Stimulated activated naive CD8-positive, alpha-beta T cell treated with anti-CD3 and anti-CD28 coated beads, Interleukin-15, Interleukin-2, amounts not matched to agents 100 ng/mL and 50 ng/mL, for 24 hours (primary cell): ENCODE measurements around the gene CDH13.

Experiments used
- H3K27ac Mint-ChIP-seq: one replicate; pipeline ENCODE4 v1.8.0; 2021; ENCODE audit warnings: mild to moderate bottlenecking, mixed read lengths
- H3K27me3 Mint-ChIP-seq: one replicate; pipeline ENCODE4 v1.8.0; 2021; ENCODE audit warnings: mixed read lengths
- H3K36me3 Mint-ChIP-seq: one replicate; pipeline ENCODE4 v1.8.0; 2021; ENCODE audit warnings: low read depth, mixed read lengths
- H3K4me1 Mint-ChIP-seq: one replicate; pipeline ENCODE4 v1.8.0; 2021; ENCODE audit warnings: low read depth, mixed read lengths
- H3K4me3 Mint-ChIP-seq: one replicate; pipeline ENCODE4 v1.8.0; 2021; ENCODE audit warnings: mild to moderate bottlenecking, mixed read lengths
- H3K9me3 Mint-ChIP-seq: one replicate; pipeline ENCODE4 v1.8.0; 2021; ENCODE audit warnings: mixed read lengths

The CDH13 gene

GRCh38 chr16:83397601-83398291 lies 771.0 kb downstream of the CDH13 start:
- no peaks in the 10 kb centered on the region for H3K4me1 Mint-ChIP-seq
- H3K27ac Mint-ChIP-seq = no peak overlapping the region
- H3K36me3 Mint-ChIP-seq = no peaks in the 10 kb centered on the region
- no peaks in the 10 kb centered on the region for H3K27me3 Mint-ChIP-seq
- H3K4me3 Mint-ChIP-seq = no peak overlapping the region
- peaks cover 17% of the 10 kb centered on the region for H3K9me3 Mint-ChIP-seq

DNA sequence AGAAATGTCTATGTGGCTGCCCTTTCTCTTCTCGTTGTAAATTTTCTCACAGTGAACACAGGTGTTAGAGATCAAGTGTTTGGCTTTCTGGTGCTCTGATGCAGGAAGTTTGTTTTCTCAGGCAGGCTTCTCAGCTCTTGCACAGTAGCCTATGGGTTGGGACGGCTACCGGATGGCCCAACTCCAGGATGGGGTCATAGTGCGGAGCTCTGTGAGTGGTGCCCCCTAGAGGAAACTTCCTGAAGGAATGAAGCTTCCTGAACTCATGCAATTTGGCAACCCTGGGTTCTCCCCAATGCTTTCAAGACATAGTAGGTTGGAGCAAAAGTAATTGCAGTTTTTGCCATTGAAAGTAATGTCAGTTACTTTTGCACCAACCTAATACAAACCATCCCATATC lies 773.5 kb downstream of the CDH13 start:
- Mint-ChIP-seq H3K27me3 (no peaks in the 10 kb centered on the region), H3K27ac (no peak overlapping the region), H3K9me3 (peaks cover 9% of the 10 kb centered on the region), H3K4me3 (no peak overlapping the region), H3K36me3 (no peaks in the 10 kb centered on the region), H3K4me1 (no peaks in the 10 kb centered on the region)

DNA sequence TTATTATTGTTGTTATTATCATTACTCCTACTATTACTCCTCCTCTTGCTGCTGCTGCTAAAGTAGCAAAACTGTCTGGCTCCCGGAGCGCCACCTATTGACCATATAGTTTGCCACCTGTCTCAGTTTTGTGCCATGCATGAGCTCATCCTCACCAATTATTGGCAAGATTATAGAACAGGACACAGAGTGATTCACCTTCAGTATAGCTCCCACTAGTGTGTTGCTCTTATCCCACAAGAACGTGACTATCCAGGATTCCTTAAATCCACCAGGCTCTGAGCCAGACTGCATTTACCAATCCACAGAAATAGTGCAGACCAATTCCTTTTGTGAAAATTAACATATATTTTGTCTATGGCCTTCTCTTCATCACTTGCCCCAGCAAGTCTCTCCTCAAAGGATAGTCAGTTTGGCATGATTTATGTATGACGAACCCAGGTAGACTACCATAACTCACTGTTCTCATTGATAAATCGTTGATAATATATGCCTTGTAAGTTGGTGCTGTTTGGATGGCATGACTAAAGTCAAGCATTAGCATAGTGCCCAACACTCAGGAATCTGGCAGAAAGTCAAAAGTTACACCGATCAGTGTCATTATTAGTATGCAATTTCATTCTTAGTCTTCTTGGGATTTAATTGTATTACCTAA lies 775.5 kb downstream of the CDH13 start:
- no peaks in the 10 kb centered on the region for H3K4me1 Mint-ChIP-seq

DNA sequence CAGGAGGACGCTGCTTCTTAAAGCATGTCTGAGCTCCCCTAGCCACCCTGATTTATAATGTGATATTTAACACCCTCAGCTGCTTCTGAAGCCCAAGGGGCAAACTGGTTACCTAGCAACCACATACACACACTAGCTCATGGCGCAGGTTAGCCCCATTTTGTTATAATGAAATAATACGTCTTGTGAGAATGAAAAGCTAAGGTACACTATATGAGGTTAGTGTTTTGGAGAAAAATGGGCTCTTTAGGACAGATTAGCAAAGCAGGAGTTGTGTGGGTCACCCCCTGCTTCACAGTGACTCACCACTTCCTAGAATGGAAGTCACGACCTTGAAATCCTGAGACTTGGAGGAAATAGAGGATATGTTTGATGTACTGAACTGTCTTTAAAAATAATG lies 776.2 kb downstream of the CDH13 start:
- no peaks in the 10 kb centered on the region for H3K36me3 Mint-ChIP-seq
- no peak overlapping the region for H3K27ac Mint-ChIP-seq
- H3K4me3 Mint-ChIP-seq = no peak overlapping the region
- peaks cover 9% of the 10 kb centered on the region for H3K9me3 Mint-ChIP-seq
- H3K4me1 Mint-ChIP-seq = no peaks in the 10 kb centered on the region
- H3K27me3 Mint-ChIP-seq = no peaks in the 10 kb centered on the region

More for the DNA sequence above, 775.5 kb downstream of the CDH13 start:
- no peaks in the 10 kb centered on the region for H3K27me3 Mint-ChIP-seq
- no peak overlapping the region for H3K27ac Mint-ChIP-seq
- H3K4me3 Mint-ChIP-seq = no peak overlapping the region
- H3K36me3 Mint-ChIP-seq = no peaks in the 10 kb centered on the region
- peaks cover 9% of the 10 kb centered on the region for H3K9me3 Mint-ChIP-seq

- H3K9me3 Mint-ChIP-seq = peaks cover 9% of the 10 kb centered on the region
- H3K27ac Mint-ChIP-seq = no peak overlapping the region
- no peaks in the 10 kb centered on the region for H3K27me3 Mint-ChIP-seq
- H3K36me3 Mint-ChIP-seq = no peaks in the 10 kb centered on the region
- H3K4me3 Mint-ChIP-seq = no peak overlapping the region
- H3K4me1 Mint-ChIP-seq = no peaks in the 10 kb centered on the region
Measured at GRCh38 chr16:83403761-83404160, 777.0 kb downstream of the CDH13 start.

DNA sequence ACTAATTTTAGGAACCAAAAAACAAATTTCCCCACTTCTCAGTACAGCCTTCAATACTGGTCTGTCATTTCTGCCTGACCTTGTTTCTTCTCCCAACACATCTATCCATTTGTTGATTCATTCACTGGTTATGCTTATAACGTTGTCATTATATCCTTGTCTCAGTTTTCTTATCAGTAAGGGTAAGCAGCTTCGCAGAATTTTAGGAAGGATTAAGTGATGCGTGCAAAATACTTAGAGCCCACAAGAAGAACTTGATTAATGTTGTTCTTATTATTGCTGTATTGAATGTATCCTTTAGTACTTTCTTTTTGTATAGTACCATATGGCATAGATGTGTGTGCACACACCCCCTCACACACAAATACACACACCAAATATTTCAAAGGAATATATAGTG lies 777.5 kb downstream of the CDH13 start:
- Mint-ChIP-seq H3K27ac (no peak overlapping the region), H3K27me3 (no peaks in the 10 kb centered on the region), H3K36me3 (no peaks in the 10 kb centered on the region), H3K4me1 (no peaks in the 10 kb centered on the region), H3K9me3 (peaks cover 9% of the 10 kb centered on the region), H3K4me3 (no peak overlapping the region)

- Mint-ChIP-seq H3K27ac (no peak overlapping the region), H3K36me3 (no peaks in the 10 kb centered on the region), H3K9me3 (peaks cover 6% of the 10 kb centered on the region), H3K27me3 (no peaks in the 10 kb centered on the region), H3K4me1 (no peaks in the 10 kb centered on the region), H3K4me3 (no peak overlapping the region)
Measured at GRCh38 chr16:83407928-83408327, 781.2 kb downstream of the CDH13 start.

DNA sequence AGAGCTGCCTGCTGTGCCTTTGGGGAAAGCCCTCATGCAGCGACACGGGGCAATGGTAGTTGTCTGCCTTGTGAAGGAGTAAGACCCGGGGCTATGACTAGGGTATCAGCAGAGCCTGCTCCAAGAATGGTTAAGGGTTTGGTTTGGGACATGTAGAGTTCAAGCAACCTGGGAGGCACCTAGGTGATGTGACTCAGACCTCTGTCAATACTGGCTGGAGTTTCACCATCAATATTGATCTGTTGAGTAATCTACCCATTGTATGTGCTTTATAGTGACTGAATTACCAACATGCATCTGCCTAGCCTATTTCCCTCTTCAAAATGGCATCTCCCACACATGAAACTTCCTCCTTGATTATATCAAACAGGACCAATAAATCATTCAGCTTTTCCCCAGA lies 782.6 kb downstream of the CDH13 start:
- H3K36me3 Mint-ChIP-seq = no peaks in the 10 kb centered on the region
- H3K27ac Mint-ChIP-seq = no peak overlapping the region
- H3K27me3 Mint-ChIP-seq = no peaks in the 10 kb centered on the region
- H3K4me1 Mint-ChIP-seq = no peaks in the 10 kb centered on the region
- no peak overlapping the region for H3K4me3 Mint-ChIP-seq
- peaks cover 6% of the 10 kb centered on the region for H3K9me3 Mint-ChIP-seq

DNA sequence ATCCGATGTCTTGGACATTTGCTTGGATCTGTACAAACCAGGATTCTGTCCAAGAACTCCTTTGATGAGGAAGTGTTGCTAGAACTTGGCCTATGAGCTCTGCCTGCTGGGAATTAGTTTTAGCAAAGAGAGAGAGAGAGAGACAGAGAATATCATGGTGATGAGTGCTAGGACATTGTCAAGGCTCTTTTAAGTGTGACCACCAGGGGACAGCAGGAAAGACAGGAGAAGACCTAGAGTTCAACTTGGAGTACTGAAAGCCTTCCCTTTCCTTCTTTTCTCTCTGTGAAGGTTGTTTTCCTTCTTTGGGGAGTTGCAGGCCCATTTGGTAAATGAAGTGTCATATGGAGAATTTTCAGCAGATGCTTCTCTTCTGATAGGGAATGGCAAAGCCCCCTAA lies 791.8 kb downstream of the CDH13 start:
- no peaks in the 10 kb centered on the region for H3K36me3 Mint-ChIP-seq
- no peak overlapping the region for H3K4me3 Mint-ChIP-seq
- H3K27me3 Mint-ChIP-seq = no peaks in the 10 kb centered on the region
- no peak overlapping the region for H3K27ac Mint-ChIP-seq
- H3K9me3 Mint-ChIP-seq = peaks cover 4% of the 10 kb centered on the region
- no peaks in the 10 kb centered on the region for H3K4me1 Mint-ChIP-seq

DNA sequence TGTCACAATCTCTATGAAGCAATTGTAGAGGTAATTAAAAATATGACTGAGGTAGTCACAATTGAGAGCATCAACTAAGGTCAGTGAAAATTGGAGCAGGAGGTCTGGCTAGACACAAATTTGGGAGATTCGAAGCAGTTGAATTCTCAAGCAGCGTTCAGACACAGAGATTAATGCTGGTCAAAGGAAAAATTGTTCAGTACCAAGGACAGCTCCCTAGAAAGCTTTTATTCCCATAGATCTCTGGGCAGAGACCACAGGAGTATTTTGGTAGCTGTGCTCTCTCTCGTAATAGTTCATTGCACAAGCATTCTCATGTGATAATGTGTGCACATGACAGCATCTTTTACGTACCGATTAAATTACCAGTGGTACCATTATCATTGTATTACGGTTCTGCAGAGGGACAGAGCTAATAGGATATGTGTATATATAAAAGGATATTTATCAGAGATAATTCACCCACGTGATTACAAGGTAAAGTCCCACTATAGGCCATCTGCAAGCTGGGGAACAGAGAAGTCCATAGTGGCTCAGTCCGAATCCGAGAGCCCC lies 793.5 kb downstream of the CDH13 start:
- Mint-ChIP-seq H3K4me3 (no peak overlapping the region), H3K9me3 (peaks cover 4% of the 10 kb centered on the region), H3K36me3 (no peaks in the 10 kb centered on the region), H3K27me3 (no peaks in the 10 kb centered on the region), H3K27ac (no peak overlapping the region), H3K4me1 (no peaks in the 10 kb centered on the region)

DNA sequence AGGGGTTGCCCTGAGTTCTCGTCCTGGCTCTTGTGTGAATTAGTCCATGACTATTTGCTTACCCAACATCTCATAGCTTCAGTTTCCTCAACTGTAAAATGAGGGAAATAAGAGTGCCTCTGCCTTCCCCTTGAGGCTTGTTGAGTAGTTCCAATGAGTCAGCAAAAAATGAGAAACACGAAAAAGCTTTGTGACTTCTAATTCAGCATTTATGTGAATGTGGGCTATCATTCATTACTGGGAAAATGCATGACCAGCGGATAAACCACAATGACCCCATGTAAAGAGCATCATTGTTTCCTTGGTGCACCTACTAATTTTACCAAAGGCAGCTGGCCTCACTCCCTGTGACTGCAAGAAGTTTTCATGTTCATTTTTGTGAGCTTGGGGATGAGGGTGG lies 806.4 kb downstream of the CDH13 start:
- H3K4me3 Mint-ChIP-seq = no peak overlapping the region
- no peaks in the 10 kb centered on the region for H3K4me1 Mint-ChIP-seq
- peaks cover 4% of the 10 kb centered on the region for H3K27me3 Mint-ChIP-seq
- no peaks in the 10 kb centered on the region for H3K9me3 Mint-ChIP-seq
- H3K36me3 Mint-ChIP-seq = no peaks in the 10 kb centered on the region
- no peak overlapping the region for H3K27ac Mint-ChIP-seq

DNA sequence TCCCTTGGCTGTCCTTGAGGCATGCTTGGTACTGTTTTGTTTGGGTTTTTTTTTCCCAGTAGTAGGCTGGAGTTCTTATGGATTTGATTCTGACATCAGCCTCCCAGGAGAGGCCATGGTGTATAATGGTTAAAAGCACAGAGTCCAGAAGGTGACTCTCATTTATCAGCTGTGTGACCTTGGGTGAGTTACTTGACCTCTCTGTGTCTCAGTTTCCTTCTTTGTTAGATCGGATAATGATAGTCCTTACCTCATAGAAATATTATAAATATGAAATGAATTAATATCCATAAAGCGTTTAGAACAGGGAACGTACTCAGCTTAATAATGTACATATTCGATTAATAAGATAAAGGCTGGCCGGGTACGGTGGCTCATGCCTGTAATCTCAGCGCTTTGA lies 810.3 kb downstream of the CDH13 start:
- Mint-ChIP-seq H3K4me1 (no peaks in the 10 kb centered on the region), H3K36me3 (no peaks in the 10 kb centered on the region), H3K27ac (no peak overlapping the region), H3K4me3 (no peak overlapping the region), H3K27me3 (peaks cover 4% of the 10 kb centered on the region), H3K9me3 (no peaks in the 10 kb centered on the region)

GRCh38 chr16:83438326-83438725 lies 811.6 kb downstream of the CDH13 start:
- no peaks in the 10 kb centered on the region for H3K9me3 Mint-ChIP-seq
- no peaks in the 10 kb centered on the region for H3K36me3 Mint-ChIP-seq
- peaks cover 4% of the 10 kb centered on the region for H3K27me3 Mint-ChIP-seq

DNA sequence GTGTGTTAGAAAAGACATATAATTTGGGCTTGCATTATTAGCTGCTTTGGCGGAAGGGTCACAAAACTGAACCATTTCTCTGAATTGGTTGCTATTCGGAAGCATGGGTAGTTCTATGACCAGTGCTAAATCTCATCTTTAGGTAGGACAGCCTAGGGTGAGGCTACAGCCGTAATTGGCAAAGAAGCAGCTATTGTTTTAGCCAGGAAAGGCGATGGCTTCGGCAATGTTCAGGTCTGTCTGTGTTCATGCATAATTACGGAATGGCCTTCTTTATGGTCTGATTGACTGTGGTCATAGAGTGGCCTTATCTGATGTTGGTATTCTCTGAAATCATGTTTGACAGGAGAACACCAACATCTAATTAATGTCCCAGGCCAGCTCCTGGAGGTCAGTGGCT lies 812.6 kb downstream of the CDH13 start:
- H3K9me3 Mint-ChIP-seq = no peaks in the 10 kb centered on the region
- peaks cover 4% of the 10 kb centered on the region for H3K27me3 Mint-ChIP-seq
- no peak overlapping the region for H3K27ac Mint-ChIP-seq
- no peaks in the 10 kb centered on the region for H3K4me1 Mint-ChIP-seq
- no peak overlapping the region for H3K4me3 Mint-ChIP-seq
- no peaks in the 10 kb centered on the region for H3K36me3 Mint-ChIP-seq

More at GRCh38 chr16:83438326-83438725, 811.6 kb downstream of the CDH13 start:
- Mint-ChIP-seq H3K4me3 (no peak overlapping the region), H3K27ac (no peak overlapping the region), H3K4me1 (no peaks in the 10 kb centered on the region)

DNA sequence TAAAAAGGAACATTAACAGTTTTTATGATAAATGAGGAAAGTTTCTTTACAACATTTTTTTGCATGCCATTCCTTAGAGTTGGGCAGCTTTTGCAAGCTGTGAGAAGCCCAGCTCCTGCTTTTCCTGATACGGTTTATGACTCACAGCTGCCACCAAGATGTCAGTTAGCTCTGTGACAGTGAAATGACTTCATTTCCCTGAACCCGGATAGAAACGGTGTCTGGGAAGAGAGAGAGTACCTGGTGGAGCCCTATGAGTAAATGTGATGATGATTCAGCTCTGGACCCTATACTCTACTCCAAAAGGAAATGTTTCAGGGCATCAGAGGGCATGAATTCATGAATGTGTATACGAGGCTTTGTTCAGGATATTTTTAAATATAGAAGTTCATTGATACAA lies 814.7 kb downstream of the CDH13 start:
- no peak overlapping the region for H3K27ac Mint-ChIP-seq
- no peaks in the 10 kb centered on the region for H3K36me3 Mint-ChIP-seq
- H3K4me1 Mint-ChIP-seq = no peaks in the 10 kb centered on the region
- peaks cover 7% of the 10 kb centered on the region for H3K27me3 Mint-ChIP-seq
- H3K9me3 Mint-ChIP-seq = no peaks in the 10 kb centered on the region
- H3K4me3 Mint-ChIP-seq = no peak overlapping the region

DNA sequence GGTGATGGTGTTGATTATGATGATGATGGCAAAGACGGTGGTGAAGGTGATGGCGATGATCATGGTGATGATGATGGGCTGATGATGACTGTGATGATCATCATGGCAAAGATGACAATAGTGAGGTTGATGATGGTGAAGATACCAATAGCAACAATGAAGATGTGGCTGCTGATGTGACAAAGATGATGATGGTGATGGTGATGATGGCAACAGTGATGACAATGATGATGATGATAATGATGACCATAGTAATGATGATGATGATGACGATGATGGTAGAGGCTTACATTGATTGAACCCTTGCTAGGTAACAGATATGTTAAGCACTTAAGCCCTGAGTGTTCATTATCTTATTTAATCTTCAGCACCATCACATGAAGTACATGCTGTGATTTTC lies 817.2 kb downstream of the CDH13 start:
- Mint-ChIP-seq H3K27ac (no peak overlapping the region), H3K4me1 (no peaks in the 10 kb centered on the region), H3K4me3 (no peak overlapping the region), H3K36me3 (no peaks in the 10 kb centered on the region), H3K9me3 (no peaks in the 10 kb centered on the region), H3K27me3 (peaks cover 3% of the 10 kb centered on the region)
